HG02840 (cell line): ENCODE data around the gene CADPS2.

Experiments used
- ATAC-seq: cut with Tn5 transposase; IDR thresholded peaks from one replicate; pipeline ENCODE4 v1.9.1; 2021; ENCODE audit warnings: mild to moderate bottlenecking, moderate library complexity, moderate number of reproducible peaks; ENCODE audit not compliant: unreplicated experiment, low FRiP score

Gene CADPS2

GRCh38 chr7:122413339-122413738 lies 472.9 kb downstream of the CADPS2 start:
- ATAC-seq: no peak

- no peak for ATAC-seq
These were observed 473.4 kb downstream of the CADPS2 start for GRCh38 chr7:122412883-122413282.

- ATAC-seq: no peak
These were observed 473.8 kb downstream of the CADPS2 start for GRCh38 chr7:122412441-122412840.

- no peak for ATAC-seq
These were observed 479.1 kb downstream of the CADPS2 start for GRCh38 chr7:122407195-122407594.

- ATAC-seq: no peak
These were observed 483.1 kb downstream of the CADPS2 start for GRCh38 chr7:122403113-122403512.

- ATAC-seq: no peak
These were observed 484.0 kb downstream of the CADPS2 start for GRCh38 chr7:122402235-122402634.

- no peak for ATAC-seq
These were observed 488.9 kb downstream of the CADPS2 start for GRCh38 chr7:122397381-122397780.

- ATAC-seq: no peak
These were observed 491.7 kb downstream of the CADPS2 start for GRCh38 chr7:122394512-122394911.

- no peak for ATAC-seq
These were observed 501.7 kb downstream of the CADPS2 start for GRCh38 chr7:122384528-122384927.

GRCh38 chr7:122383934-122384333 lies 502.3 kb downstream of the CADPS2 start:
- peak; percentile 79 for ATAC-seq

GRCh38 chr7:122380992-122381391 lies 505.3 kb downstream of the CADPS2 start:
- no peak for ATAC-seq

GRCh38 chr7:122379491-122379890 lies 506.8 kb downstream of the CADPS2 start:
- ATAC-seq: no peak

- no peak for ATAC-seq
These were observed 516.5 kb downstream of the CADPS2 start for GRCh38 chr7:122369756-122370155.

GRCh38 chr7:122364761-122365280 lies 521.4 kb downstream of the CADPS2 start:
- ATAC-seq: no peak

- ATAC-seq: no peak
These were observed 523.1 kb downstream of the CADPS2 start for GRCh38 chr7:122363144-122363543.

GRCh38 chr7:122362473-122362872 lies 523.8 kb downstream of the CADPS2 start:
- ATAC-seq: no peak

GRCh38 chr7:122354656-122355055 lies 531.6 kb downstream of the CADPS2 start:
- ATAC-seq: no peak

- no peak for ATAC-seq
These were observed 533.8 kb downstream of the CADPS2 start for GRCh38 chr7:122352454-122352853.

GRCh38 chr7:122350701-122351100 lies 535.6 kb downstream of the CADPS2 start:
- ATAC-seq: no peak

- no peak for ATAC-seq
These were observed 542.0 kb downstream of the CADPS2 start for GRCh38 chr7:122344303-122344620.

GRCh38 chr7:122343601-122344302 lies 542.5 kb downstream of the CADPS2 start:
- ATAC-seq: no peak

GRCh38 chr7:122340427-122340826 lies 545.8 kb downstream of the CADPS2 start:
- no peak for ATAC-seq
